DND-41 (cell line): Measurements from ENCODE around the gene NFIB.

Experiments used
- ATAC-seq: fragments of 200-7000 bp; cut with Tn5 transposase; 3 replicates; pipeline ENCODE4 v1.9.1; 2021; ENCODE audit warnings: low read depth; ENCODE audit not compliant: insufficient read depth
- DNase-seq: peaks from one replicate; pipeline ENCODE4 v3.0.0-alpha.2; 2020
- H2AFZ ChIP-seq: 2 replicates; pipeline ENCODE4 v1.6.0; 2012; ENCODE audit warnings: low read depth, low read length
- H3K27ac ChIP-seq: 2 replicates; pipeline ENCODE4 v1.5.1; 2012; ENCODE audit warnings: low read length, inconsistent platforms
- H3K27me3 ChIP-seq: fragments of 200-600 bp; sonication (generic); 2 replicates; pipeline ENCODE4 v1.6.0; 2012; ENCODE audit warnings: low read length, mild to moderate bottlenecking, inconsistent platforms; ENCODE audit not compliant: insufficient read depth, poor library complexity
- H3K36me3 ChIP-seq: 2 replicates; pipeline ENCODE4 v1.5.1; 2012; ENCODE audit warnings: low read length, inconsistent platforms; ENCODE audit not compliant: insufficient read depth
- H3K4me1 ChIP-seq: 2 replicates; pipeline ENCODE4 v1.5.1; 2012; ENCODE audit warnings: mild to moderate bottlenecking, low read length; ENCODE audit not compliant: insufficient read depth
- H3K4me2 ChIP-seq: 2 replicates; pipeline ENCODE4 v1.6.0; 2012; ENCODE audit warnings: mild to moderate bottlenecking, moderate library complexity, low read length, inconsistent platforms; ENCODE audit not compliant: insufficient read depth
- H3K4me3 ChIP-seq, 2 experiments: fragments of 200-600 bp in 1 of 2; shearing (Covaris generic) in 1 of 2; 2 replicates each; pipeline ENCODE4 v1.5.1; 2012 to 2016; ENCODE audit warnings: inconsistent platforms in 2 of 2, low read length in 2 of 2, mild to moderate bottlenecking in 2 of 2, low read depth in 1 of 2, moderate library complexity in 1 of 2
- H3K79me2 ChIP-seq: 2 replicates; pipeline ENCODE4 v1.6.0; 2012; ENCODE audit warnings: low read length, inconsistent platforms; ENCODE audit not compliant: insufficient read depth
- H3K9ac ChIP-seq: 2 replicates; pipeline ENCODE4 v1.6.0; 2012; ENCODE audit warnings: low read depth, mild to moderate bottlenecking, inconsistent platforms, low read length, moderate library complexity
- H3K9me3 ChIP-seq: 2 replicates; pipeline ENCODE4 v1.5.1; 2012; ENCODE audit warnings: low read length, moderate library complexity, mild to moderate bottlenecking, inconsistent platforms; ENCODE audit not compliant: insufficient read depth, severe bottlenecking
- H4K20me1 ChIP-seq: 2 replicates; pipeline ENCODE4 v1.6.0; 2012; ENCODE audit warnings: low read length; ENCODE audit not compliant: insufficient read depth
- CTCF ChIP-seq: IDR thresholded peaks from 2 replicates; pipeline ENCODE4 v1.5.1; 2012; ENCODE audit warnings: borderline replicate concordance, low read length, moderate library complexity, mild to moderate bottlenecking; ENCODE audit not compliant: poor library complexity, severe bottlenecking; ENCODE audit errors: extremely low read depth
- EZH2 ChIP-seq: IDR thresholded peaks from 3 replicates; pipeline ENCODE4 v1.6.1; 2012; ENCODE audit warnings: borderline replicate concordance, low read depth, mild to moderate bottlenecking, moderate library complexity, low read length, inconsistent platforms; ENCODE audit not compliant: severe bottlenecking

Gene NFIB

GRCh38 chr9:14349447-14350348, 35.8 kb upstream of the NFIB start:
- ATAC-seq (no peak), DNase-seq (no peak)
- Histone ChIP-seq H3K9me3 (no peaks in the 10 kb centered on the region), H3K4me1 (no peaks in the 10 kb centered on the region), H3K36me3 (no peaks in the 10 kb centered on the region), H3K9ac (no peak overlapping the region), H3K27ac (no peak overlapping the region), H3K4me2 (no peak overlapping the region), H3K4me3 (no peak overlapping the region), H3K79me2 (no peaks in the 10 kb centered on the region), H2AFZ (no peak overlapping the region), H4K20me1 (no peaks in the 10 kb centered on the region), H3K27me3 (no peaks in the 10 kb centered on the region)
- TF ChIP-seq CTCF, result no peak
- no peak for TF ChIP-seq EZH2

- no peak for DNase-seq
- Histone ChIP-seq H3K4me2 (no peak overlapping the region), H2AFZ (no peak overlapping the region), H3K4me3 (no peak overlapping the region), H3K36me3 (no peaks in the 10 kb centered on the region), H3K79me2 (no peaks in the 10 kb centered on the region), H3K27ac (no peak overlapping the region), H3K27me3 (no peaks in the 10 kb centered on the region), H3K9ac (no peak overlapping the region), H3K9me3 (no peaks in the 10 kb centered on the region), H4K20me1 (no peaks in the 10 kb centered on the region), H3K4me1 (no peaks in the 10 kb centered on the region)
- ATAC-seq, result no peak
- TF ChIP-seq EZH2 (no peak), CTCF (no peak)
Measured at GRCh38 chr9:14349146-14349446, 35.2 kb upstream of the NFIB start.

- Histone ChIP-seq H3K9me3 (no peaks in the 10 kb centered on the region), H2AFZ (no peak overlapping the region), H3K4me1 (no peaks in the 10 kb centered on the region), H3K4me3 (no peak overlapping the region), H3K27ac (no peak overlapping the region), H4K20me1 (no peaks in the 10 kb centered on the region), H3K9ac (no peak overlapping the region), H3K27me3 (no peaks in the 10 kb centered on the region), H3K36me3 (no peaks in the 10 kb centered on the region), H3K79me2 (no peaks in the 10 kb centered on the region), H3K4me2 (no peak overlapping the region)
- ATAC-seq (no peak), DNase-seq (no peak)
- TF ChIP-seq CTCF (no peak), EZH2 (no peak)
Measured at GRCh38 chr9:14348373-14349145, 34.6 kb upstream of the NFIB start.
